Stimulated activated CD8-positive, alpha-beta memory T cell treated with anti-CD3 and anti-CD28 coated beads, Interleukin-7, amount 100 ng/mL, for 24 hours (primary cell): Measurements from ENCODE around the gene WNT3.
"Not testable (repeated sequence)": the region's sequence is repeated elsewhere in the genome, so short reads cannot be mapped to it uniquely, and the experiment has no call there.

Experiments used
- DNase-seq: peaks from one replicate; pipeline ENCODE4 v3.0.0-alpha.2; 2020; ENCODE audit warnings: low read depth

Gene WNT3

DNA sequence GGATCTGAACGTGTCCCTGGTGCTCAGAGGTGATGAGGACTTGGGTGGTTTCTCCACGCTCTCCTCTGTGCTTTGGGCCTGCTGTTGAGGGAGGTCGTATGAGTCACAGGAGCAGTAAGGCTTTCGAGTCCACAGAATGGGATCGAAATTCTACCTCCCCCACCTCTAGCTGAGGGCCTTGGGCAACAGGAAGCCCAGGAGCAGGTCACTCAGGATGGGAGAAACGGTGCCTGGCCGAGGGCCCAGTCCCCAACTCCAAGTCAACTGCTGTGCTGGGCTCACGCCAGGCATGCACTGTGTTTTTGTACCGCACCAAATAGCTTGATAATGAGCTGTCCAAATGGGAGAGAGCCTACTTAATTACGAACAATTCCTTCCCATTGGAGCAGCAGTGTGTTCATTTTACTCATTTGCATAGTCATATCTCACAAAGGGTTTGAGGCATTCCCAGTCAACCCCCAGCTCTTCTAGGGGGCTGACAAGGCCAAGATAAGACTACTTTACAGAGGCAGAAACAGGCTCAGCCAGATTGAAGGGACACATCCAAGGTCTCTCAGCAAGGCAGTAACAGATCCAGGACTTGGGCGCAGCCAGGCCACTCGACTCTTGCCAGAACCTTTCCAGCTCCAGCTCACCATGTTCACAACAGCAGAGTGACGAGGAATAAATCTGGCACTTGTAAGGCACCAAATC, 53.6 kb downstream of the WNT3 start:
- no peak for DNase-seq

DNA sequence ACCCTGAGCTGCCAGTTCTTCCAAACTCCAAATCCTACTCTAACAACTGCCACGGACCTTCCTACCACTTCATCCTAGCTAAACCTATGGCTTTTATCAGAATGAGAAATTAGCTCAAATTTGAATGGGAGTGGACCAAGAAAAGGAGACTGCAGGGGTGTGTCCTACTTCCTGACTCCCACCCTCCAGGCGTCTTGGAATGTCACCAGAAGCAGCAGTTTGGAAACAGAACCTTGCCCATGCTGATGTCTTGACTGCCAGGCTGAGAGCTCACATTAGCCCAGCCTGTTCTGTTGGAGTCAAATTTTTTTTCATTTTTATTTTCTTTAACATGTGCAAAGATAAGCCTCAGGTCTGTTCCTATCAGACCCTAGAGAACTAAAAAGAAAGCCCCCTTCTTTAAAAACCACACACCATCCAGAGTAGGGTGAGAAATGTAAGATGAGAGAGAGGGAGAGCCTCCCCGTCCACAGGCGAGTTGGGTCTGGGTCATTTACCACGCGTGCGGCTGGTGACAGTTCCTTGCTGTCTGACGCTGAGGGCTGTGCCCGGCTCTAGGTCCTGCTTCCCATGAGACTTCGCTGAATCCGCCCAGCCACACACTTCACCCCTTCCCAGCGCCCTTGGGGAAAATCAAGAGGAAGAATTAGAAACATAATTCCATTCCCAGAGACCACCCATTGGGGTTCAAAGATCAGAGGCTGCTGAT, 54.3 kb downstream of the WNT3 start:
- DNase-seq: no peak

DNA sequence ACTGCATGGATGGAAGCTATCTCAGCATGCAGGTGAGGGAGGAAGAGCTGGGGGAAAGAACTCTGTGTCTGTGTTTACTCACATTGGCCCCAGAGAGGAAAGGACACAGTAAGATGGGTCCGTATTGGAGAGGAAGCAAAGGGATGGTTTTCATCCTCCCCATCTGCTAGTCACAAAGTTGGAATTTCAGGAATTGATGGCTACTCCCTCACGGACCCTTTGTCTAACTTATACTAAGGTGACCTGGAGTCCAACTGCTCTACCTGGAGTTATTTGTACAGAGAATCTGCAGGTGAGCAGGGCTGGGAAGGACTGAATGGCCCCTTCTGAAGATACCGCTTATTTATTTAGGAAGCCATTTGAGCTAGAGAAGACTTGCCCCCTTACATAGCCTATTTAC, 55.1 kb downstream of the WNT3 start:
- DNase-seq: no peak

DNA sequence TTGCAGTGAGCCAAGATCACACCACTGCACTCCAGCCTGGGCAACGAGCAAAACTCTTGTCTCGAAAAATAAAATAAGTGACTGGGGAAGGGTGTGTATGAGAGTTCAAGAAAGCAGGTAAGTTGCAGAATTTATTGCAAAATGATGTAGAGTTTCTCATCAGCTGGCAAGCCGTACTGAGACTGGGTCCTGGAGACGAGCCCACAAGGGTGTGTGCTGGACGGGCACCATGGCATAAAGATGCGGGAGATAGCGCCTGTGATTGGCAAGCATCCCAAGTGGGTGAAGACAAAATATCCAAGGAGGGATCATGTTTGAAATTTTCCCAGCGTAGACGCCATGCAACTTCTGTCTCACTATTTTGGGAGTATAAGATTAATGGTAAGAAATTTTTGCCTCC, 59.4 kb downstream of the WNT3 start:
- no peak for DNase-seq

DNA sequence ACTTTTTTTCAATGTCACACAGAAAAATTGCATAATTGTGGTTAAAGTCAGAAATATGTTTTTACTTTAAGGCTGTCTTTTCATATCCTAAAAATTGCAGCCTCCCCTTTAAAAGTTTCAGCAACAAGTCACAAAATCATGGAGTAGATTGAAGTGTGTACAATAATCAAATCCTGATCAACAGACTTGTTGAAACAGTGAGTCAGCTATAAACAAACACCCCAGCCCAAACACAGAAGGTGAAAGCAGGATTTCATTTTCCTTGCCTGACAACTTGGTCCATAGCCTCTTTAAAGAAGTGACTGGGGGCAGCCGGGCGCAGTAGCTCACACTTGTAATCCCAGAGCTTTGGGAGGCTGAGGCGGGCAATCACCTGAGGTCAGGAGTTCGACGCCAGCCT, 59.9 kb downstream of the WNT3 start:
- DNase-seq: no peak

DNA sequence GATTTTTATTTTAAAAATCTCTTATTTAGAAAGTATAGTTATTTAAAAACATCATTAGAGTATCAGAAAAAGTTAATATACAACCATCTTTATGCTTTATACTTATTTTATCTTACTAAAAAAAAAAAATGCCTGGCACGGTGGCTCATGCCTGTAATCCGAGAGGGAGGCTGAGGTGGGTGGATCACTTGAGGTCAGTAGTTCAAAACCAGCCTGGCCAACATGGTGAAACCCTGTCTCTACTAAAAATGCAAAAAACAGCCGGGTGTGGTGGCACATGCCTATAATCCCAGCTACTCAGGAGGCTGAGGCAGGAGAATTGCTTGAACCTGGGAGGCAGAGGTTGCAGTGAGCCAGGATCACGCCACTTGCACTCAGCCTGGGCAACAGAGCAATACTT, 60.9 kb downstream of the WNT3 start:
- not testable (repeated sequence) for DNase-seq

DNA sequence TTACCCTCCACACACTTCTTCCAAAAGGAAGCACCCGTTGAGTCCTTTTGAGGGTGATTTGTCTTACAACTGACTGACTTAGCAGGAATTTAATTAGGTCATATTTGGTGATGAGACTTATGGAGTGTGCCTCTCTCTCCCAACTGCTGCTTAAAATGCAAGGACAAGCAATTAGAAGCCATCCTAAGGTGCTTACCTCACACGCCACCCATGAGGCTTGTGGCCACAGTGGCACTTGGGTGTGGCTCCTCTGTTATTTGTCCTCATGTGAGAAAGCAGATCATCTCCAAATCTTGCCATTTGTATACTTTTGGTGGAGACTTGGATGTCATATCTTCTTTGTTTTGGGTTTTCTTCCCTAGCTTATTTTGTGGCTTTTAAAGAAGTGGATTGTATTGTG, 61.6 kb downstream of the WNT3 start:
- no peak for DNase-seq

DNA sequence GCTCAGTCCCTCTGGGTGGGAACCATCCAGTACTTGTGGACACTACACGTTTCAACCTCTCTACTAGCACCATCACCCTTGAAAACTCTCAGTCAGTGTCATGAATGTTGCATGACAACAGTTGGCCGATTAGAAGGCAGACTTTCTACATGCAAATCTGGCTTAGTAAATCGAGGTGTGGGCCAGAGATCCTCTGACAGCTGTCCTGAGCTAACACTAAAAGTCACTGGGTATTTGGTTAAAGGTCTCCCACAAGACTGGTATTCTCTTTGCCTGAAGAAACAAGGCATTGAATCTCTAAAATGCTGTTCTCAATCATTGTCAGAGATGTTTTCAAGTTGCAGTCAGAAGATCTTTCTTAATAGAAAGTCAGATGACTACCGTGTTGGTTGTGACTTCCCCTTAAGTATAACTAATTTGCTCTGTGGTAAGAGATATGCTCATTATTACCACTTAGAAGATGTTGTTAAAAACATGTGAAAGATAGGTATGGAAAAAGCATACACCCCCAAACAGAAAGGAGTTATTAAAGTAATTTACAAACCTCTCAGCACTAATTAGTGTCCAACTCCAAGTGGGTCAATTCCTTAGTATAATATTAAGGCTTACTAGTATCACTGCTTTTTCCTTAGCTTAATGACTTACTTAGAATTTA, 62.3 kb downstream of the WNT3 start:
- no peak for DNase-seq

DNA sequence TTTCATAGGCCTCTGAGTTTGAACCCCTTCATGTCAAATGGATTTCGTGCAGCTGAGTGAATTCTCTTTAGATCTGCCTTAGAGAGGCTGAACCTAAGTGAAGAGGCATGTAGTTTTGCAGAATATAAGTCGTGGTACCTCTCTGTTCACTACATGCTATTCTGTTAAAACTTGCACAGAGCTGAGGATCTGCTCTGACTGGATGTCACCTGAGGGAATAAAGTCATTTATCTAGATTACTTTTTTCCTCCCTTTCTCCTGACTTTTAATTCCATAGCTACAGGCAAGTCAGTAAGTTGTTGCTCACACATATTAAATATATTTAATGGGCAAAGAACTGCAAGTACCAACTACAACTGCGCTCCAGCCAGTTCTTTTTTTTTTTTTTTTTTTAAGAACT, 64.7 kb downstream of the WNT3 start:
- no peak for DNase-seq

DNA sequence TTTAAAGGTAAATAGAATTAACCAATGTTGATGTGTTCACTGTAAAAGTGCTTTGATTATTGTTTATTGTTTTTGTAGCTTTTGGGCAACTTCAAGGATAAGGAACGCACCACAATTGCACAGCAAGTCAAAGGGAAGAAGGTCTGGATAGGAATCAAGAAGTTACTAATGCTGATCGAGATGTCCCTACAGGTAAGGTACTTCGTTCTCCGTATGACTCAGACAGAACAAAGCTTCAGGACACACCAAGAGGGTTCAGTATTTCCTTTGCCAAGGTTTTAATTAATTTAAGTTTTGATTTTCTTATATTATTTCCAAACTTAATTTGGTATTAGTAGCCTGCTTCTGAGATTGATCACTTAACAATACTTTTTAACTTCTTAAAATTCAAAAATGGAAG, 67.1 kb downstream of the WNT3 start:
- no peak for DNase-seq

DNA sequence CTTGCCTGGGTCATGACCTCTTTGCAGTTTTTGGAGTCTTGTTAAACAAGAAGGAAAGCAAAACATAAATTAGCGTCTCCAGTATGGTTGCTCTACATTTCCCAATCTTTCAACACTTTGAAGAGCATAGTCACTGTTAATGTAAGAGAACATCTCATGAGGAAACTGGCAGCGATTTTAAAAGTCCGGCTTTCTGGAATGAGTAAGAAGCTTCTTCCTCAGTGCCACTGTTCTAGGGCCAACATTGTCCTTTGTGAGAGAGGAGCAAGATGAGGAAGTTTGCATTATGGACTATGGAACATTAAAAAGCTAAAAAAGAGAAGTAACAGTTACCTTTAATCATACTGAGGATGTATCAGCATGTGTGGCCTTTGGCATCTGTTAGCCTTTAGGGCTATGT, 73.1 kb downstream of the WNT3 start:
- no peak for DNase-seq

DNA sequence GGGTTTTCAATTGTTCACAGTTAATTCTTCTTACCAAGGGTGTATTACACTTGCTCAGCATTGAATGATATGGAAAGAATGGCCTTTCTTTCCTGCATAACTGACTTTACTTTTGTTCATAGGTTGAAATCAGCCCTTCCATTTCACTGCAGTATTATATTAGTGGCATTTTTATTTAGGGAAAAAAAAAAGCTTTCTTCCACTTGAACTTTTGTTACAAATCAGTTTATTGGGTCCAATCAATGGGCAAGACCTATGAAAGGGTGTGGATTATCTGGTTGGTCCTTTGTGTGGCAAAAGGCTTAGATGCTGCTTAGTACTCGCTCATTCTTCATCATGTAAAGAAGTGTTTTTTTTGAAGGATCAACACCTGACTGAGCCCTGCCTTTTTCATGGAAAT, 74.1 kb downstream of the WNT3 start:
- DNase-seq: no peak

DNA sequence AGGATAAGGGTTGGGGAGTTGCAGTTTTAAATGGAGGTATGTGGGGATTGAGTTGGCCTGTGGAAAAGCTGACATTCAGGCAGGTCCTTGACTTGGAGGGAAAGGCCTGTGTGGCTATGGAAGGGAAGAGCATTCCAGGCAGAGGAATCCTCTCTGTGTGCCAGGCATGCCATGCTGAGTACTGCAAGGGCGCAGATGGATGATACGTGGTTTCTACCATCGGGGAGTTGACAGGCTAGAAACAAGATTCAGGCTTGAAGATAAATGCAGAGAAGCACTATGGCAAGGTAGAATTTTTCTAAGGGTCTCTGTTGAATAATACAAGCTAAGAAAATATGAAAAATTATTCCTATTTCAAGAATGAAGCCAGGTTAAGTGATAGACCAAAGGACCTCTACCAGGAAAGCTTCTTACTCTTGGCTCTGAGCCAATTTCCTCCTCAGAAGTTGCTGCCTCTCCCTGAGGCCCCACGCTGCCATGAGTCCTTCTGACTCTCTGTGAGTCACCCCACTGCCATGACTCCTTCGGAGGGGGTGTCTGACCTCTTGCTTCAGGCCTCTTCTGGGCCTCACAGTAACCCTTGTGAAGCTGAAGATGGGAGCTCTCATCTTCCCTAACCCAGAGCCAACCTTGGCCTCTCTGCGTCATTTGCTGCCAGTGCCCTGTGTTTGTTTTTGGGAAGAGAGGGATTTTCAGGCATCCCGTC, 75.8 kb downstream of the WNT3 start:
- no peak for DNase-seq

DNA sequence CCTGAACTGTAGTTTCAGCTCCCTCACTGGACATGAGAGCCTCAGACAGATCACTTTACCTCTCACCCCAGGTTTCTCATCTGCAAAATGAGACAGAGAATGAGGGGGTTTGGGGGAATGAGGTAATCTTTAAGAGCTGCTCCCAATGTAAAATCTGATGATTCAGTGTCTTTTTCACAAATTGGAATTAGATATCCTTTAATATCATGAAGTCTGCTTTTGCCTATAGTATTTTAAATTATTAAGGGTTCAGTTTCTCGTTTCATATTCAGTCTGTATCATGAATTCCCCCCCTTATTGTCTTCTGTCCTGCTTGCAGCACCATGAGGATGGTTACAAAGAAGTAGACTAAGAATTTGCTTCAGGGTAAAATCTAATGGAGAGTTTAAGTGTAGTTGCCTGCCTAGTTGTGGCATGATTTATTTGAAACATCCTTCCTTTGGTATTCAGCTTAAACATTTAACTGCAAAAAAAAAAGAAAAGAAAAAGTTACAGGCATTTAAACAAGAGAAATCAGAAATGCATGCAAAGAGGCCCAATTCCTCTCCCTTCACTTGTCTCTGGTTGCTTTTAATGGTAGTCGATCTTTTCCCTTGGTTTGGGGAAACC, 77.3 kb downstream of the WNT3 start:
- DNase-seq: no peak

DNA sequence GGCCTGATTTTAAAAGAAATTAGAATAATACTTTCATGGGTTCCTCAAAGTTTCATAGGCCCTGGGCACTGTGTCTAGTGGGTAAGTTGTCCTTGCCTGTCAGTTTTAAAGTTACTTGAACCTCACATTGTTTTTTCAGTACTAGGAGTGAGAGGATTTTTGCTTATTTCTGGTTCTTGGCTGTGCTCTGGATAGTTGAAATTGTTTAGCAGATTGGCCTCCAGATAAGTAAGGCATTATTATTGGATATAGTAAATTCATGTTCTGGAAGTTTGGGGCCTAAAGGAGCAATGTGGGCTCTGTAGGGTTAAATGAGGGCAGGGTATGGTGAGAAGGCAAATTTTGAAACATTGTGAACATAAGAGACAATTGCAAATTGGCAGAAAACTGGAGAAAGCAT, 78.5 kb downstream of the WNT3 start:
- DNase-seq: no peak

DNA sequence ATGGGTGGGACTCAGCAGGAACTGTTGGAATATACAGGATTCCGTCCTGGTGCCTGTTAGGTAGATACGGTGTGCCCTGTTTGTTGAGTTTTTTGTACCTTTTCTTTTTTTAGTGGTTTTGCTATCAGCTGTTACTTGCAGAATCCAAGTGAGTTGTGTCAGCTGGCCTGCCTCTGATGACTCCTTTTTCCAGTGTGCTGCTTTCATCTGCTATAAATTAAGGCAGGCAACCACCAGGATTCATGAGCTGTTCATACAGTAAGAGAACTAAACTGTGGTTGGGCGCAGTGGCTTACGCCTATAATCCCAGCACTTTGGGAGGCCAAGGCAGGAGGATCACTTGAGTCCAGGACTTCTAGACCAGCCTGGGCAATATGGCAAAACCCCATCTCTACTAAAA, 79.9 kb downstream of the WNT3 start:
- no peak for DNase-seq

DNA sequence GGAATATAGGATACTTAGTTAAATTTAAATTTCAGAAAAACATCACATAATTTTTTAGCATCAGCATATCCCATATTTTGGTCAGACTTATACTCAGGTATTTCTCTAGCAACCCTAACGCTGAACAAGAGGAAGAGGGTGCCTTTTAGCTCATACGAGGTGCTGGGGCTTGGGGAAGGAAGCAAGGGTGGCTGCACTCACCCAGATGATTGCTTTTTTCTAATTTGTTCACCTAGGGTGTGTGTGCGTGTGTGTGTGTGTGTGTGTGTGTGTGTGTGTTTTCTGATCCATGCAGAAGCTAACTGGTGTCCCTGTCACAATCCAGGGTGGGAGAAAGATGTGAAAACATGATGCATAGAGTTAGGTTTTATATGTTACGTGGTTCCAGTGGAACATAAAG, 81.2 kb downstream of the WNT3 start:
- DNase-seq: no peak

DNA sequence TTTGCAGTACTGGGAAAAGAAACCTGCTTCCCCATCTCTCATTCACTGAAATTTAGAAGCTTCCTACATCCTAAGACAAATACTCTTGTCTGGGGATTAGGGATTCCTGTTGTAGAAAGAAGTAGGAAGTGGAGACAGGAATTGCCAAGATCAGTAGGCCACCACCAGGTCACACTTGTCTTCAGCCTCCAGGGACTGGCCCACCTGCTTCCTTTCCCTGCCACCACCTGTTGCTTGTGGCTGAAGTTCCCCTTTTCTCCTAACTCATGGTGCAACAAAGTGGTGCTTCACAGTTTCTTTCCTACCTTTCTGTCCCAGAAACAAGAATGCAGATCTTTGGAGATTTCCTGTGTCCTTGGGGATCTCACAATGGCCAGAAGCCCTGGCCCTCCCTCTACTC, 82.4 kb downstream of the WNT3 start:
- no peak for DNase-seq

DNA sequence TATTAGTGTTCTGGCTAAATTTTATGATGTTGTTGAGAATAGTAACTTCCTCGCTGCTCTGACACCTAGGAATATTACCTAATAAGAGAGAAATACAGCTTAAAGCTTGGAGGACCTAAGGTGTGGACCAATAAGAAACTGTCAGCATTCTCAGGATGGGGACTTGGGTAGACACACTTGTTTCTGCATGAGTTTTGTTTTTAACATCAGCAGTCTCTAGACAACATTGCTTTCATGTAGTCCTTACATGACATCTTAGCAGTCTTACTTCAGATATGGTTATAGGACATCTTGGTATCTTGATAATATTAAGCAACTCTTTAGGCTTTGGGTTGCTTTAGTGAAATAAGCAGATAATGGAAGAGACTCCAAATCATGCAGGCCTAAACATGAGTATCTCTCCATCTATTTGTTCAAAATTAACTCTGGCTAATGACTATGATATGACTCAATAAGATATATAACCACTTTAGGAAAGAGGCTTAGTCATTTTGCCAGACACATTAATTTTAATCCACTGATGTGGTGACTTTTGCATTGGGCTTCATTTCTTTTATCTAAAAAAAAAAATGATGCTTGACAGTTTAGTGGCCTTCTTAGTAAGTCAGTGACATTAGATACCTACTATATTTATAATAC, 84.5 kb downstream of the WNT3 start:
- DNase-seq: no peak

DNA sequence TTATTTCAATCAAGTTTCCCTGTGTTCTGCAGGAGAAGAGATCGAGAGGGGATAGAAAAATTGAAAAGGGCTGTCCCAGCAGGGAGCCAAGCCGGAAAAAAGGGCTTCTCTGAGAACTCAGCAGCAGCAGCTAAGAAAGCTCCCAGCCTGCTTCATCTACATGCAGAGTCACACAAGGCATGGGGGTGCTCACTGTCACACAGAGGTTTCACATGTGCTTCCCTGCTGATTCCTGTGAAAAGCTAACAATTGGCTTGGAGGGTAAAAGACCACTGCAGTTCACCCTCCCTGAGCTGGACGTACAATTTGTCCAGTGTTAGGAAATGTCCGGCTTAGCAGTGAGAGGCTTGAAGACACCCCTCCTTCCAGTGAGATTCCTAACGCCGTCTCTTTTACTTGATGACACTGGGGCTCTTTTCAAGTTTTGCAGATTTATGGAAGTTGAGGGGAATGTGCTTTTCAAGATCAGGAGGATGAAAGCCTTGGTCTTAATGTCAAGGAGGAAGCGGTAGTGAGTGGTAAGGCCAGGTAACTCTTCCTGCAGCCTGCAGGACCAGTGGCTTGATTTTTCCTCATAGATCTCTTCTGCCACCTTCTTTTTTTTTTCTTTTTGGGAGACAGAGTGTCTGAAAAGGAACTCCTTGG, 85.6 kb downstream of the WNT3 start:
- no peak for DNase-seq

DNA sequence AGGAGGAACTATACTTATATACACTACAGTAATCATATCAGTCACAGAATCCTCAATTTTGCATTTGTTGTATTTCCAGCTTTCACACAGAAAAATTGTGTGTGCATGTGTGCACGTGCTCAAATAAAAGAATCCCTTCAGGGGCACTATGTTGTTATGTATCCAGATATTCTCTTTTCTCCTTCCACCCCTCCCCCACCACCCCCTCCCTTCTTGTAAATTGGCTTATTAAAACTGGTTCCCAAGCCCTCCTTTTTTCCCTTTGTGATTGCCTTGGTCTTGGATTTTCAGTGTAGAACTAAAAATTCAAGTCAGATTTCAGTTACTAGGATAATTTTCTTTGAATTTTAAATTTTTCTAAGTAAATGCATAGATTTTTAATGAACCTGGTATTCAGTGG, 86.3 kb downstream of the WNT3 start:
- no peak for DNase-seq

DNA sequence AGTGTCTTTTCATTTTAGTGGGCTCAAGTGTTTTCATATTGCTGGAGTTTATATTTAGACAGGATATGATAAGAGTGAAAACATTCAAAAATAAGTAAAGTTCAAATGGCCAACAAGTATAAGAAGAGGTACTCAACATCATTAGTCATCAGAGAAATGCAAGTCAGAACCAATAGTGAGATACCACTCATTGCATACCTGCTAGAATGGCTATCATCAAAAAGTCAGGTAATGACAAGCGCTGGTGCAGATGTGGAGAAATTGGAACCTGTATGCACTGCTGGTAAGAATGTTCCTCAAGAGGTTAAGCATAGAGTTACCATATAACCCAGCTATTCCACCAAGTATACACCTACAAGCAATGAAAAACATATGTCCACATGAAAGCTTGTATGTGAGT, 87.8 kb downstream of the WNT3 start:
- no peak for DNase-seq
